GM12878 (cell line): Measurements from ENCODE around the gene VPS16.

Source experiments
- BCLAF1 ChIP-seq: fragments of 450-650 bp; IDR thresholded peaks from 2 replicates; pipeline ENCODE4 v1.6.1; 2017; ENCODE audit warnings: antibody characterized with exemption, mild to moderate bottlenecking, moderate library complexity
- CHD2 ChIP-seq: IDR thresholded peaks from 2 replicates; pipeline ENCODE4 v1.6.1; 2011; ENCODE audit warnings: low read depth, low read length, improper control_type of control experiment, borderline replicate concordance
- CREM ChIP-seq: IDR thresholded peaks from 2 replicates; pipeline ENCODE4 v1.6.1; 2014; ENCODE audit warnings: antibody characterized with exemption, low read depth
- CTCF ChIP-seq, 3 experiments: IDR thresholded peaks in 2 of 3; conservative IDR thresholded peaks in 1 of 3; 2 replicates each; pipeline ENCODE4 v1.5.1; 2011; ENCODE audit warnings: low read depth in 3 of 3, low read length in 3 of 3, mild to moderate bottlenecking in 3 of 3, control low read depth in 2 of 3, moderate library complexity in 2 of 3, inconsistent platforms in 1 of 3, mixed read lengths in 1 of 3; ENCODE audit not compliant: control insufficient read depth in 2 of 3, insufficient read depth in 1 of 3; ENCODE audit errors: extremely low read depth in 1 of 3
- FOS ChIP-seq: IDR thresholded peaks from 3 replicates; pipeline ENCODE4 v1.6.1; 2011; ENCODE audit warnings: borderline replicate concordance; ENCODE audit not compliant: insufficient read length; ENCODE audit errors: extremely low read depth
- FOXM1 ChIP-seq: IDR thresholded peaks from 2 replicates; pipeline ENCODE4 v1.6.1; 2012; ENCODE audit warnings: low read depth, mild to moderate bottlenecking, inconsistent platforms, low read length, moderate library complexity
- MEF2A ChIP-seq: IDR thresholded peaks from 2 replicates; pipeline ENCODE4 v1.6.1; 2011; ENCODE audit warnings: low read depth, mild to moderate bottlenecking, low read length, moderate library complexity; ENCODE audit not compliant: insufficient read depth
- MTA2 ChIP-seq: fragments of 450-650 bp; IDR thresholded peaks from 2 replicates; pipeline ENCODE4 v1.6.1; 2016; ENCODE audit warnings: low read depth, mild to moderate bottlenecking, moderate library complexity
- POLR2AphosphoS5 ChIP-seq: IDR thresholded peaks from 2 replicates; pipeline ENCODE4 v1.6.1; 2011; ENCODE audit warnings: mild to moderate bottlenecking, low read length, inconsistent platforms
- YY1 ChIP-seq: IDR thresholded peaks from 2 replicates; pipeline ENCODE4 v1.6.1; 2011; ENCODE audit warnings: low read depth, mild to moderate bottlenecking, low read length
- ZNF207 ChIP-seq: fragments of 450-650 bp; IDR thresholded peaks from 2 replicates; pipeline ENCODE4 v1.6.1; 2014; ENCODE audit warnings: antibody characterized with exemption, mild to moderate bottlenecking, borderline replicate concordance

- TF ChIP-seq YY1 (peak; percentile 85), POLR2AphosphoS5 (peak; percentile 85; the same call in 1 of the 2 replicates), FOXM1 (no peak; the same call in 1 of the 2 replicates), CTCF (IDR thresholded peaks at IDR 0.05 in 2 of 3, conservative IDR thresholded peaks at IDR 0.05 in 1 of 3; ENCODE audit: control insufficient read depth in 2 of 3, extremely low read depth in 1 of 3, insufficient read depth in 1 of 3, low read depth in 3 of 3, low read length in 3 of 3) (no peak), MEF2A (no peak), CREM (0 out of 2 replicates have a peak, but pooled peaks have one; percentile 13), CHD2 (no peak), FOS (no peak), BCLAF1 (0 out of 2 replicates have a peak, but pooled peaks have one; percentile 10), MTA2 (no peak), ZNF207 (no peak)
These were observed 32.6 kb downstream of the VPS16 start, which contains the start of gene PTPRA for GRCh38 chr20:2873010-2873746.
